HL-60 (cell line): ENCODE results near the gene SLC9A3.
A peak's percentile ranks its signal among the peaks of the same experiment; 100 is the strongest.

Experiments used
- DNase-seq, 2 experiments: peaks; one replicate each; pipeline ENCODE4 v3.0.0-alpha.2; 2010 to 2020; ENCODE audit warnings: low read depth in 1 of 2, low spot score in 1 of 2
- H3K27ac ChIP-seq: fragments of 250-450 bp; sonication (Bioruptor Pico); replicated peaks from 2 replicates; pipeline ENCODE4 v1.5.1; 2020; ENCODE audit warnings: mild to moderate bottlenecking, moderate library complexity
- H3K27me3 ChIP-seq: fragments of 250-450 bp; sonication (Bioruptor Pico); 2 replicates; pipeline ENCODE4 v1.5.1; 2021; ENCODE audit warnings: mild to moderate bottlenecking, moderate library complexity; ENCODE audit not compliant: insufficient read depth, poor library complexity, severe bottlenecking
- H3K4me3 ChIP-seq: replicated peaks from 2 replicates; pipeline ENCODE4 v1.5.1; 2011; ENCODE audit warnings: mild to moderate bottlenecking, control low read depth, low read length; ENCODE audit not compliant: insufficient read depth
- GABPA ChIP-seq: IDR thresholded peaks from 2 replicates; pipeline ENCODE4 v1.6.1; 2012; ENCODE audit warnings: low read depth
- POLR2AphosphoS5 ChIP-seq: IDR thresholded peaks from 2 replicates; pipeline ENCODE4 v1.6.1; 2012; ENCODE audit warnings: low read depth
- SPI1 ChIP-seq: IDR thresholded peaks from 2 replicates; pipeline ENCODE4 v1.6.1; 2012; ENCODE audit warnings: low read depth, mild to moderate bottlenecking, borderline replicate concordance
- TF ChIP-seq, protein P1 (sequence below): IDR thresholded peaks from 2 replicates; pipeline ENCODE4 v1.6.1; 2012; ENCODE audit warnings: low read depth; ENCODE audit not compliant: insufficient replicate concordance
- TF ChIP-seq, protein P2 (sequence below): IDR thresholded peaks from one replicate; pipeline ENCODE4 v1.5.1; 2011; ENCODE audit warnings: low read length, control low read depth, inconsistent platforms; ENCODE audit not compliant: insufficient read depth

Gene SLC9A3

DNA sequence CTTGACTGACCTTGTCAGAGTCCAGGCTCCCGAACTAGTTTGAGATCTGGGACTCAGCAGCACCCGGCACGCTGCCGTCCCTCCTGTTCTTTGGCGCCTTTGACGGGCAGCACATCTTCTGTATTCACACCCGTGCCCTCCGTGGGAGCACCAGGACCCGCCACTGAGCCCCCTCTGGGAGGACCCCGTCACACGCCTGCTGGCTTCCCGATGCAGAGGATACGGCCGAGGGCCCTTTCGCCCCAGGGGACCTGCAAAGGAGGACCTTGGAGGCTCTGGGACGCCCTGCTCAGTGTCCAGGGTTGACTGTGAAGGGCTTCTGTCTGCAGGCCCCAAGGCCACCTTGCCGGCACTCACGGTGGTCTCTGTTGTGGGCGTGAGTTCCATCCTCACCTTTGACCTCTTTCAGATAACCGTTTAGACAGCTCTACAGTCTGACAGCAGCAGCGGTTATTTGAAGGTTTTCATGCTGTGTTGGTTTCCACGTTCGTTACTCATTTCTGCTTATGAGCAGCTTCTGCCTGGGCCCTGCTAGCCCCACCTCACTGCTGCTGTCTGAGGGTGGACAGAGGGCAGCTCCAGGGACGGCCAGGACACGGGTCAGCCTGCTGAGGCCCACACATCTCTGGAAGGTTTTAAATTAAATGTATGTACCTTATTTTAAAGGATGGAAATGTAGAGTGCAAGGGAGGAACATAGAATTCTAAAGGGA, 93.9 kb downstream of the SLC9A3 start:
- no peak for DNase-seq
- H3K4me3 ChIP-seq, result no peak overlapping the region
- H3K27me3 ChIP-seq, result no peaks in the 10 kb centered on the region
- H3K27ac ChIP-seq, result peak overlapping the region; percentile 29
- TF ChIP-seq GABPA (no peak), POLR2AphosphoS5 (no peak), SPI1 (no peak)
- TF ChIP-seq, protein P1, sequence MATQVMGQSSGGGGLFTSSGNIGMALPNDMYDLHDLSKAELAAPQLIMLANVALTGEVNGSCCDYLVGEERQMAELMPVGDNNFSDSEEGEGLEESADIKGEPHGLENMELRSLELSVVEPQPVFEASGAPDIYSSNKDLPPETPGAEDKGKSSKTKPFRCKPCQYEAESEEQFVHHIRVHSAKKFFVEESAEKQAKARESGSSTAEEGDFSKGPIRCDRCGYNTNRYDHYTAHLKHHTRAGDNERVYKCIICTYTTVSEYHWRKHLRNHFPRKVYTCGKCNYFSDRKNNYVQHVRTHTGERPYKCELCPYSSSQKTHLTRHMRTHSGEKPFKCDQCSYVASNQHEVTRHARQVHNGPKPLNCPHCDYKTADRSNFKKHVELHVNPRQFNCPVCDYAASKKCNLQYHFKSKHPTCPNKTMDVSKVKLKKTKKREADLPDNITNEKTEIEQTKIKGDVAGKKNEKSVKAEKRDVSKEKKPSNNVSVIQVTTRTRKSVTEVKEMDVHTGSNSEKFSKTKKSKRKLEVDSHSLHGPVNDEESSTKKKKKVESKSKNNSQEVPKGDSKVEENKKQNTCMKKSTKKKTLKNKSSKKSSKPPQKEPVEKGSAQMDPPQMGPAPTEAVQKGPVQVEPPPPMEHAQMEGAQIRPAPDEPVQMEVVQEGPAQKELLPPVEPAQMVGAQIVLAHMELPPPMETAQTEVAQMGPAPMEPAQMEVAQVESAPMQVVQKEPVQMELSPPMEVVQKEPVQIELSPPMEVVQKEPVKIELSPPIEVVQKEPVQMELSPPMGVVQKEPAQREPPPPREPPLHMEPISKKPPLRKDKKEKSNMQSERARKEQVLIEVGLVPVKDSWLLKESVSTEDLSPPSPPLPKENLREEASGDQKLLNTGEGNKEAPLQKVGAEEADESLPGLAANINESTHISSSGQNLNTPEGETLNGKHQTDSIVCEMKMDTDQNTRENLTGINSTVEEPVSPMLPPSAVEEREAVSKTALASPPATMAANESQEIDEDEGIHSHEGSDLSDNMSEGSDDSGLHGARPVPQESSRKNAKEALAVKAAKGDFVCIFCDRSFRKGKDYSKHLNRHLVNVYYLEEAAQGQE, result no peak
- TF ChIP-seq, protein P2, sequence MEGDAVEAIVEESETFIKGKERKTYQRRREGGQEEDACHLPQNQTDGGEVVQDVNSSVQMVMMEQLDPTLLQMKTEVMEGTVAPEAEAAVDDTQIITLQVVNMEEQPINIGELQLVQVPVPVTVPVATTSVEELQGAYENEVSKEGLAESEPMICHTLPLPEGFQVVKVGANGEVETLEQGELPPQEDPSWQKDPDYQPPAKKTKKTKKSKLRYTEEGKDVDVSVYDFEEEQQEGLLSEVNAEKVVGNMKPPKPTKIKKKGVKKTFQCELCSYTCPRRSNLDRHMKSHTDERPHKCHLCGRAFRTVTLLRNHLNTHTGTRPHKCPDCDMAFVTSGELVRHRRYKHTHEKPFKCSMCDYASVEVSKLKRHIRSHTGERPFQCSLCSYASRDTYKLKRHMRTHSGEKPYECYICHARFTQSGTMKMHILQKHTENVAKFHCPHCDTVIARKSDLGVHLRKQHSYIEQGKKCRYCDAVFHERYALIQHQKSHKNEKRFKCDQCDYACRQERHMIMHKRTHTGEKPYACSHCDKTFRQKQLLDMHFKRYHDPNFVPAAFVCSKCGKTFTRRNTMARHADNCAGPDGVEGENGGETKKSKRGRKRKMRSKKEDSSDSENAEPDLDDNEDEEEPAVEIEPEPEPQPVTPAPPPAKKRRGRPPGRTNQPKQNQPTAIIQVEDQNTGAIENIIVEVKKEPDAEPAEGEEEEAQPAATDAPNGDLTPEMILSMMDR, result no peak

DNA sequence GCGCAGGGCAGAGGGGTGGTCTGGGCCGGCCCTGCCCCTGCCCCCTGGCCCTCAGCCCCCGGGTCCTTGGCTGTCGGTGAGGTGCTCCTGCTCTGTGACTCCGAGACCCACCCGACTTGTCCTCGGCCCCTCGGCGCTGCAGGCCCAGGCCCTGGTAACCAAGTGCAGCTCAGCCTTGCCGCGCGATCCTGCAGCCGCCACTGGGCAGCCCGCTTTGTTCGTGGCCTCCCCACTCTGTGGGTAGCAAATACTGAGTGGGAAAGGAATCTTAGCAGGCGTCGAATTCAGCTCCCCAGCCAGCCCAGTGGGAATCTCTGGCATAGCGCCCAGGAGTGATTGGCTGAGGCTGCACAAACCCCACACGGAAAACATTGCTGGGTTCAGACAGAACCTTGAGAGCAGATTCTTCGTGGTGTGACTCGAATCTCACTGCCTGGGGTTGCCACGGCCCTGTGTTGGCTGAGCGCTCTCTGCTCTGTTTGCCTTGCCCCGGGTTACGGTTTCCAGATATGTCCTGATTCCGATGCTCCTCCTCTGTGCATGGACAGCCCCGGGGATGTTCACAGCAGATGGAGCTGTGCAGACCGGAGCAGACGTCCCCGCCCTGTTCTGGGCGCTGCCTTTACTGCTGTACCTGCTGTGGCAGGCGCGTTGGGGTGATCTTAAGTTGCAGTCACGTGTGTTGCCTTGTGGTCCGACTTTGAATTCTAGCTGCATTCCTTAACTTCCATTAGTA, 94.6 kb downstream of the SLC9A3 start:
- Histone ChIP-seq H3K27ac (0 out of 2 replicates have a peak overlapping the region, but pooled peaks have one; percentile 11), H3K27me3 (no peaks in the 10 kb centered on the region), H3K4me3 (no peak overlapping the region)
- DNase-seq, result no peak
- TF ChIP-seq POLR2AphosphoS5, result no peak

DNA sequence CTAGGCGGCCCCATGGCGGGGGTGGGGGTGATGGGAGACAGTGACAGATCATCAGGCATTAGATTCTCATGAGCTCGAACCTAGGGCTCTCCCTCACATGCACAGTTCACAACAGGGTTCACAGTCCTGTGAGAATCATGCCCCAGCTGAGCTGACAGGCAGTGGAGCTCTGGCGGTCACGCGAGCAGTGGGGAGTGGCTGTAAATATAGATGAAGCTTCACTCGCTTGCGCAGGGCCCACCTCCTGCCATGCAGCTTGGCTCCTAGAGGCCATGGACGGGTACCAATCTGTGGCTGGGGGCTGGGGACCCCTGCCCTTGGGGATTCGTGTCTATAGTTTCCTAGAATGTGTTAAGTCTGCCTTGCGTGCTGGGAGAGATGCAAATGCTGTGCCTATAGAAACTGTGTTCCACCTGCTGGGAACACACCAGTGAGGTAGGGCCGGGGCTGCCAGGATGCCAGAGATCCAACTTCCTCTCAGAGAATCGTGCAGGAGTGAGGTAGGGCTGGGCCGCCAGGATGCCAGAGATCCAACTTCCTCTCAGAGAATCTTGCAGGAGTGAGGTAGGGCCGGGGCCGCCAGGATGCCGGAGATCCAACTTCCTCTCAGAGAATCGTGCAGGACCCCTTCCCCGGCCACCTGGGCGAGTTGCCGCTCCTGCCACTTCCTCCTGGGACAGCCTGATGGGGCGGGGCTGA, 95.3 kb downstream of the SLC9A3 start:
- peak; percentile 84; the same call in 1 of the 2 replicates for TF ChIP-seq SPI1
- TF ChIP-seq GABPA, result no peak
- Histone ChIP-seq H3K4me3 (no peak overlapping the region), H3K27ac (peak overlapping the region; percentile 11; the same call in 1 of the 2 replicates), H3K27me3 (no peaks in the 10 kb centered on the region)
- peak; percentile 42 to 71 for DNase-seq

DNA sequence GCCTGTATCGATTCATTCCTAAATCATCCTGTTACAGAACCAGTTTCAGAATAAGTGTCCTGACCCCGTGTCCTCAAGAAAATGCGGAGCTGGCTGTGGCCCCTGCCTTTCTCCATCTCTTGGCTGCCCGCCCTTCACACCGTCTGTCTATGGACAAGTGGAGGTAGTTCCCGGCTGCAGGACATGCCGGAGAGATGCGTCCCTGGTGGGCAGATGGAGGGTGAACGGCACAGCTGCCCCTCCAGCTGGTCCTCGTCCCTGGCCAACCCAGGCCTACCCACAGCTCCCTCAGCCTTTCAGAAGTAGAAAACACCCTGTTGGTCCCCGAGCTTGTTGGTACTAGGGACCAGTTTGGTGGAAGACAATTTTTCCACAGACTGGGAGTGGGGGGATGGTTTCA, 96.0 kb downstream of the SLC9A3 start:
- Histone ChIP-seq H3K4me3 (no peak overlapping the region), H3K27ac (peak overlapping the region; percentile 4; the same call in 1 of the 2 replicates), H3K27me3 (no peaks in the 10 kb centered on the region)
- TF ChIP-seq GABPA, result no peak
- TF ChIP-seq, protein P2, result no peak
- TF ChIP-seq, protein P1, result no peak
- no peak for TF ChIP-seq POLR2AphosphoS5
- TF ChIP-seq SPI1, result no peak
- DNase-seq, result no peak
